RWPE2 (cell line): ENCODE results near the gene GATA1.

ENCODE experiments used
- ATAC-seq: fragments of 200-7000 bp; cut with Tn5 transposase; 3 replicates; pipeline ENCODE4 v1.9.1; 2021; ENCODE audit warnings: low read depth
- DNase-seq: peaks from one replicate; pipeline ENCODE4 v3.0.0-alpha.2; 2020; ENCODE audit warnings: low spot score
- H3K27ac ChIP-seq: fragments of 450-650 bp; 2 replicates; pipeline ENCODE4 v1.5.1; 2017; ENCODE audit warnings: mild to moderate bottlenecking; ENCODE audit not compliant: poor library complexity, severe bottlenecking
- H3K27me3 ChIP-seq: fragments of 250-450 bp; sonication (Bioruptor Pico); 2 replicates; pipeline ENCODE4 v1.5.1; 2021; ENCODE audit warnings: mild to moderate bottlenecking, moderate library complexity; ENCODE audit not compliant: insufficient read depth, poor library complexity, severe bottlenecking
- H3K36me3 ChIP-seq: fragments of 250-450 bp; sonication (Bioruptor Pico); 2 replicates; pipeline ENCODE4 v1.5.1; 2020; ENCODE audit warnings: low read depth, mild to moderate bottlenecking, moderate library complexity
- H3K4me1 ChIP-seq: fragments of 250-450 bp; sonication (Bioruptor Pico); 2 replicates; pipeline ENCODE4 v1.5.1; 2021; ENCODE audit warnings: mild to moderate bottlenecking, moderate library complexity; ENCODE audit not compliant: insufficient read depth, poor library complexity, severe bottlenecking
- H3K4me3 ChIP-seq: fragments of 250-450 bp; sonication (Bioruptor Pico); 2 replicates; pipeline ENCODE4 v1.5.1; 2021; ENCODE audit warnings: mild to moderate bottlenecking, moderate library complexity; ENCODE audit not compliant: severe bottlenecking
- H3K9me3 ChIP-seq: fragments of 250-450 bp; sonication (Bioruptor Pico); 2 replicates; pipeline ENCODE4 v1.5.1; 2021; ENCODE audit warnings: mild to moderate bottlenecking, moderate library complexity; ENCODE audit not compliant: severe bottlenecking
- TF ChIP-seq, protein P1 (sequence below): fragments of 450-650 bp; IDR thresholded peaks from one replicate; pipeline ENCODE4 v1.5.1; 2017; ENCODE audit warnings: mild to moderate bottlenecking, moderate library complexity; ENCODE audit not compliant: poor library complexity, severe bottlenecking

Gene GATA1

DNA sequence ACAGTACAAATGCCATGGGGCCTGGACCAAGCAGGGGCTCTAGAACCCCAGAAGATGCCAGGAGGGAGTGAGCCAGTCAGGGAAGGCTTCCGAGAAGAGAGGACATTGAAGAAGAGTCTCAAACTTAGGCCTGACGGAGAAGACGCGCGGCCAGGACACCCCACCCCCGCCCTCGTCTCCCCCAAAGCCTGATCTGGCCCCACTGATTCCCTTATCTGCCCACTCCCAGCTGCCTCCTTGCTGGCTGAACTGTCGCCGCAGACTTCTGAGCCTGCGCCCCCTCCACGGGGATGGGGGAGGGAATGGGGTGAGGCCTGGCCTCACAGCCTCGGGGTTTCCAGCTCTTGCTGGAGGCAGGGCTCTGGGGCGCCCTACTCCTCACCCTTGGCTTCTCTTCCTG, 3.6 kb upstream of the GATA1 start:
- Histone ChIP-seq H3K9me3 (no peaks in the 10 kb centered on the region), H3K4me3 (no peak overlapping the region), H3K27me3 (no peaks in the 10 kb centered on the region), H3K4me1 (no peaks in the 10 kb centered on the region), H3K36me3 (no peaks in the 10 kb centered on the region), H3K27ac (no peak overlapping the region)
- ATAC-seq (no peak), DNase-seq (no peak)
- TF ChIP-seq, protein P1, sequence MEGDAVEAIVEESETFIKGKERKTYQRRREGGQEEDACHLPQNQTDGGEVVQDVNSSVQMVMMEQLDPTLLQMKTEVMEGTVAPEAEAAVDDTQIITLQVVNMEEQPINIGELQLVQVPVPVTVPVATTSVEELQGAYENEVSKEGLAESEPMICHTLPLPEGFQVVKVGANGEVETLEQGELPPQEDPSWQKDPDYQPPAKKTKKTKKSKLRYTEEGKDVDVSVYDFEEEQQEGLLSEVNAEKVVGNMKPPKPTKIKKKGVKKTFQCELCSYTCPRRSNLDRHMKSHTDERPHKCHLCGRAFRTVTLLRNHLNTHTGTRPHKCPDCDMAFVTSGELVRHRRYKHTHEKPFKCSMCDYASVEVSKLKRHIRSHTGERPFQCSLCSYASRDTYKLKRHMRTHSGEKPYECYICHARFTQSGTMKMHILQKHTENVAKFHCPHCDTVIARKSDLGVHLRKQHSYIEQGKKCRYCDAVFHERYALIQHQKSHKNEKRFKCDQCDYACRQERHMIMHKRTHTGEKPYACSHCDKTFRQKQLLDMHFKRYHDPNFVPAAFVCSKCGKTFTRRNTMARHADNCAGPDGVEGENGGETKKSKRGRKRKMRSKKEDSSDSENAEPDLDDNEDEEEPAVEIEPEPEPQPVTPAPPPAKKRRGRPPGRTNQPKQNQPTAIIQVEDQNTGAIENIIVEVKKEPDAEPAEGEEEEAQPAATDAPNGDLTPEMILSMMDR, result no peak

DNA sequence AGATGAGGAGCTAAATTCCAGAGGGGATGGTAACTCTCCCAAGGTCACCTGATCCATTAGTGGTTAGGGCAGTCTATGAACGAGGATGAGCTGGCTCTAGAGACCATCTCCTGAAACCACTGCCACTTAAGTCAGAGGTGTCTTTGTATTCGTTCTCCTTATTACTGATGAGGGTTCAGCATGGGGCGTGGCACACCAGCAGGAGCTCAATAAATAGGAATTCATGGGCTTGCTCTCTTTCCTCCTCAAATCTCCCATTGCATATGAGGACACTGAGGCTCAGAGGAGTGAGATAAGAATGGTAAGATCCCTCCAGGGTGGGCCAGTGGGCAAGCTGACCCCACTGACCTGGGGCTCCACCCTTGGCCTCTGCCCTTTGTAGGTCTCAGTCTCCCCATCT, 1.7 kb upstream of the GATA1 start:
- TF ChIP-seq, protein P1, result no peak
- no peak overlapping the region for H3K4me3 ChIP-seq
- no peaks in the 10 kb centered on the region for H3K9me3 ChIP-seq

DNA sequence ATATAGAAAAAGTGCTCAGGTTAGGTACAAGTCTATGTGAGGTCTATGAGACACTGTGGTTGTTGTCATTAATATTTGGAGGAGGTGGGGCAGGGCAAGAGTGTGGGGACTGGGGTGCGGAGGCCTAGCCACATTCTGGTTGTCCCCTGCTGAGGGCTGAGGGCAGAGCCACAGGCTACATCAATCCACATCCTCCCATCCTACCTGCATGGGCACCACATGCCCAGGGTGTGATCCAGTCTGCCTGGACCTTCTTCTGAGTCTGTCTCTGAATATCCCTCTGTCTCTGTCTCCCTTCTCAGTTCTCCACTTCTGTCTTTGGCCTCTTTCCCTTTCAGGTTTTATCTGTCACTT, 1.2 kb upstream of the GATA1 start:
- Histone ChIP-seq H3K4me1 (no peaks in the 10 kb centered on the region), H3K36me3 (no peaks in the 10 kb centered on the region), H3K4me3 (no peak overlapping the region), H3K27ac (no peak overlapping the region), H3K27me3 (no peaks in the 10 kb centered on the region), H3K9me3 (no peaks in the 10 kb centered on the region)
- no peak for ATAC-seq
- no peak for DNase-seq
- TF ChIP-seq, protein P1, result no peak

More for the DNA sequence above, 1.7 kb upstream of the GATA1 start:
- Histone ChIP-seq H3K27ac (no peak overlapping the region), H3K4me1 (no peaks in the 10 kb centered on the region), H3K27me3 (no peaks in the 10 kb centered on the region), H3K36me3 (no peaks in the 10 kb centered on the region)
- ATAC-seq (no peak), DNase-seq (no peak)

DNA sequence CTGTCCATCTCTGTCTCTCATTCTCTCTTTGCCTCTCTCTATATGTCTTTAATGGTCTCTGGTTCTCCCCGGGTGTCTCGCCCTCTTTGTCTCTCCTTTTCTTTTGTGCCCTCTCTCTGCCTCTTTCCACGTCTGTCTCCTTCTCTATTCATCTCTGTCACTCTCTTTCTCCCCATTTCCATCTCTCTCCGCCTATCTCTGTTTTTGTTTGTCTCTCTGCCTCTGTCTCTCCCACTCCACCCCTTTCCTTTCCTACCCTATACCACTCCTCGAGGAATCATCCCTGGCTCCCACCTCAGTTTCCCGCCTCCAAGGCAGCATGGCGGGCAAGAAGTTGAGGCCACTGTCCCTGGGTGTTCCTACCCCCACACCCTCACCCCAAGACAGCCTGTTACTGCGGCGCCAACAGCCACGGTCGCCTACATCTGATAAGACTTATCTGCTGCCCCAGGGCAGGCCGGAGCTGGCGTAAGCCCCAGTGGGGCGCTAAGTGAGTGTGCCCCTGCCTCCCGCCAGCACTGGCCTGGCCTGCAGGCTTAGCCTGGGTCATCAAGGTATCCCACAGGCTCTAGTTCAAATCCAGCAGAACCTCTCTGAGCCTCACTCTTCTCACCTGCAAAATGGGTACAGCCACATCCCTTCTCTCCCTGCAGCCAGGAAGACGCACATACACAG, 713 bp upstream of the GATA1 start:
- H3K36me3 ChIP-seq, result no peaks in the 10 kb centered on the region
- TF ChIP-seq, protein P1, result no peak
- no peak overlapping the region for H3K4me3 ChIP-seq
- no peak overlapping the region for H3K27ac ChIP-seq
- no peak for DNase-seq
- H3K4me1 ChIP-seq, result no peaks in the 10 kb centered on the region
- no peaks in the 10 kb centered on the region for H3K9me3 ChIP-seq
- H3K27me3 ChIP-seq, result no peaks in the 10 kb centered on the region
- ATAC-seq, result no peak

DNA sequence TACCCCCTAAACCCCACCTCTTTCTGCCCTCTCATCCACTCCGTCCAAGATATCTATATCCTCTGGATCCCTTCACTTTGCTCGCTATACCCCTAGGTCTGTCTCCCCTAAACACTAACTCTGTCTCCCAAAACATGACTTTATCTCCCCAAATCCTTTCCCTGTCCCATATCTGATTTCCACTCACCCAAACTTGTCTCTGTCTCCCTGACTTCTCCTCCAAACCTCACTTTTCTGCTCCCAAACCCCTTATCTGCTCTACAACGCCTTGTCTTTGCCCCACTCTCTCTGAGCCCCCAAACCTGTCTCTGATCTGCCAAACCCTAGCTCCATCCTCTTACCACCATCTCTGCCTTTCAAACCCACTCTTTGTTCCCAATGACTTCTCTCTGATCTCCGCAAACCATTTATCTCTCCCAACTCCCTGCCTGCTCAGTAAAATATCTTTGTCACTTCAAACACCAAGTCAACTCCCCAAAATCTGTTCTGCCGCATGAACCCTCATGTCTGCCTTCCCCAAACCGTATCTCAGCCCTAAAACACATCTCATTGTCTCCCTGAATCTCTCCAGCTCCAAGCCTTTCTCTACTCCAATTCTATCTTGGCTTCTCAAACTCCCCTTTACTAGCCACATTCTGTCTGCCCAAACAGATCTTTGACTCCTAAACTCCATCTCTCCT, 575 bp downstream of the GATA1 start:
- Histone ChIP-seq H3K4me1 (no peaks in the 10 kb centered on the region), H3K27ac (no peak overlapping the region), H3K36me3 (no peaks in the 10 kb centered on the region), H3K9me3 (no peaks in the 10 kb centered on the region), H3K4me3 (no peak overlapping the region), H3K27me3 (no peaks in the 10 kb centered on the region)
- DNase-seq (no peak), ATAC-seq (no peak)
- TF ChIP-seq, protein P1, result no peak
